Measurements from ENCODE around the gene ZNF692.

ZNF692 gene

DNA sequence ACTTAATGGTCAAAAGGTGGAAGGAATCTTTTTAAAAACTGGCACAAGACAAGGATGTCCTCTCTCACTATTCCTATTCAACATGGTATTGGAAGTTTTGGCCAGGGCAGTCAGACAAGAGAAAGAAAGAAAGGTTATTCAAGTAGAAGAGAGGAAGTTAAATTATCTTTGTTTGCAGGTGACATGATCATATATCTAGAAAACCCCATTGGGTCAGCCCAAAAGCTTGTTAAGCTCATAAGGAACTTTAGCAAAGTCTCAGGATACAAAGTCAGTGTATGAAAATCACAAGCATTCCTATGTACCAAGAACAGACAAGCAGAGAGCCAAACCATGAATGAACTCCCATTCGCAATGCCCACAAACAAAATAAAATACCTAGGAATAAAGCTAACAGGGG, 41.8 kb upstream of the ZNF692 start:
- TF ChIP-seq, protein P1, sequence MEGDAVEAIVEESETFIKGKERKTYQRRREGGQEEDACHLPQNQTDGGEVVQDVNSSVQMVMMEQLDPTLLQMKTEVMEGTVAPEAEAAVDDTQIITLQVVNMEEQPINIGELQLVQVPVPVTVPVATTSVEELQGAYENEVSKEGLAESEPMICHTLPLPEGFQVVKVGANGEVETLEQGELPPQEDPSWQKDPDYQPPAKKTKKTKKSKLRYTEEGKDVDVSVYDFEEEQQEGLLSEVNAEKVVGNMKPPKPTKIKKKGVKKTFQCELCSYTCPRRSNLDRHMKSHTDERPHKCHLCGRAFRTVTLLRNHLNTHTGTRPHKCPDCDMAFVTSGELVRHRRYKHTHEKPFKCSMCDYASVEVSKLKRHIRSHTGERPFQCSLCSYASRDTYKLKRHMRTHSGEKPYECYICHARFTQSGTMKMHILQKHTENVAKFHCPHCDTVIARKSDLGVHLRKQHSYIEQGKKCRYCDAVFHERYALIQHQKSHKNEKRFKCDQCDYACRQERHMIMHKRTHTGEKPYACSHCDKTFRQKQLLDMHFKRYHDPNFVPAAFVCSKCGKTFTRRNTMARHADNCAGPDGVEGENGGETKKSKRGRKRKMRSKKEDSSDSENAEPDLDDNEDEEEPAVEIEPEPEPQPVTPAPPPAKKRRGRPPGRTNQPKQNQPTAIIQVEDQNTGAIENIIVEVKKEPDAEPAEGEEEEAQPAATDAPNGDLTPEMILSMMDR (IDR thresholded peaks at IDR 0.05) = no peak

DNA sequence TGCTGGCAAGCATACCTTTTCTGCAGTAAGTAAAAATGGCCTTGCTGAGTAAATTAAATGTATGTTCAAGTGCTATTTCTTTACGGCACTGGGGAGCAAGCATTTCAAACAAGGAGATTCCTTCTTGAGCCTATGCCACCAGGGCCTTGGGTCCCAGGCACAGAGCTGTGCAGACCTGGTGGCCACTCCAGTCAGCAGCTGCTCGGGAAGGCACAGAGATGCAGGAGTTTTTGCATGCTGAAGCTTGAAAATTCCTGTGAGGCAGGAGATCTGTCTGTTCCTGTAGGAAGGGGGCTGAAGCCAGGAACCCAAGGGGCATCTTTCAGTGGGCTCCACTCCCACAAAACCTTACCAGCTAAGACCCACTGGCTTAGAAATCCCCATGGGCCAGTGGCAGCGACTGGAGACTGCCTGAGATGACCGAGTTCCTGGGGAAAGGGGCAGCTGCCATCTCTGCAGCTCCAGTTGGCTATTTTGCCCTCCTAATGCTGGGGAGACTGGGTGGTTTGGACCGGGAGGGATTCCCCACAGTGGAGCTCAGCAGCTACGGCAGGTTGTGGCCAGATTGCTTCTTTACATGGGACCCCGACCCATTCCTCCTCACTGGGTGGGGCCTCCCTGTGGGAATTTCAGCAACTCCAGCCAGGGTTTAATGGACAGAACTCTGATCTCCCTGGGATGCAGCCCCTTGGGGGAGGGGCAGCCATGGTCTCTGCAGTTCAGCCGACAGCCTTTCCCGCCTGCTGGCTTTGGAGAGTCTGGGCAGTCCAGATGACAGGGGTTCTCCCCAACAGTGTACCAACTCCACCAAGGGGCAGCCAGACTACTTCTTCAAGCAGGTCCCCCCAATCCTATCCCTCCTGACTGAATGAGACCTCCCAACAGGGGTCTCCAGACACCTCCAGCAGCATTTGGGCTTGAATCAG, 38.8 kb upstream of the ZNF692 start:
- TF ChIP-seq, protein P1 (IDR thresholded peaks at IDR 0.05) = no peak

DNA sequence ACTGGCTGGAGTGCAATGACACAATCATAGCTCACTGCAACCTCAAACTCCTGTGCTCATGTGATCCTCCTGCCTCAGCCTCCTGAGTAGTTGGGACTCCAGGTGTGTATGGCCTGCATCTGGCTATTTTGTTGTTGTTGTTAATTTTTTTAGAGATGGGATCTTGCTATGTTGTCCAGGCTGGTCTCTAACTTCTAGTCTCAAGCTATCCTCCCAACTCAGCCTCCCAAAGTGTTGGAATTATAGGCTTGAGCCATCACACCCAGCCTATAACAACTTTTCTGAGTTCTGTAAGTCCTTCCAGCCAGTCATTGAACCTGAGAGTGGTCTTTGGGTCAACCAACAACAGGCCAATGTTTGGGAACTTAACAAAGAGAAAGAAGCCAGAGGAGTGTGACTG, 36.0 kb upstream of the ZNF692 start:
- TF ChIP-seq, protein P1 (IDR thresholded peaks at IDR 0.05) = no peak

DNA sequence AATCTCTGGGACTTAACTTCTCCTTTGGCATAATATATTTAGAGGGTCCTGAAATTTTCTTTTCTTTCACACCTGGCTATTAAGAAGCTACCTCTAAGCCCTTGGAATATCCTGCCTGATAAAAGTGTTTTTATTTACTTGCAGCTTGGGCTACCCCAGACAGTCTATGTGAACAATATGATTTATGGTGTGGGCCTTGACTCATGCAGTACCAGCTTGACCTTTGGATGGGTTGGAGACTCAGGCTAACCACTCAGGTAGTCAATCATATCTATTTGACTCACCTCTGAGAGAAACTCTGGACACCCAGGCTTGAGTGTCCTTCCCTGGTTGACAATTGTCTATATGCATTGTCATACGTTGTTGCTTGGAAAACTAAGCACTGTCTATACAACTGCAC, 33.7 kb upstream of the ZNF692 start:
- TF ChIP-seq, protein P1 (IDR thresholded peaks at IDR 0.05) = no peak

DNA sequence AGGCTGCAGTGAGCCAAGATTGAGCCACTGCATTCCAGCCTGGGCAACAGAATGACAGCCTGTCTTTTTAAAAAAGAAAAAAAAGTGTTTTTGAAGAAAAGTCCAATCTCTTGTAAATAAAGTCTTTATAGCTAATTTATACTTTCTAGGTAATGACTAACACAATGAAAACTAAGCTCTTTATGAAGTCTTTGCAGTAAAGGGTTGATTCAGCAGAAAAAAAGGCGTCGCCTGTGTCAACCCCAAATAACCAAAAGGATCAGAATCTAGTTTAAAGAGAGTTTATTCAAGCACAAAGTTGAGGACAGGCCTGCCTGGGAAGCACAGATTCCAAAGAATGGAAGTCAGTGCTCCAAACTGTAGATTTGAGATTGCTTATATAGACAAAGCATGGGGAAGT, 32.9 kb upstream of the ZNF692 start:
- TF ChIP-seq, protein P1 (IDR thresholded peaks at IDR 0.05) = no peak

DNA sequence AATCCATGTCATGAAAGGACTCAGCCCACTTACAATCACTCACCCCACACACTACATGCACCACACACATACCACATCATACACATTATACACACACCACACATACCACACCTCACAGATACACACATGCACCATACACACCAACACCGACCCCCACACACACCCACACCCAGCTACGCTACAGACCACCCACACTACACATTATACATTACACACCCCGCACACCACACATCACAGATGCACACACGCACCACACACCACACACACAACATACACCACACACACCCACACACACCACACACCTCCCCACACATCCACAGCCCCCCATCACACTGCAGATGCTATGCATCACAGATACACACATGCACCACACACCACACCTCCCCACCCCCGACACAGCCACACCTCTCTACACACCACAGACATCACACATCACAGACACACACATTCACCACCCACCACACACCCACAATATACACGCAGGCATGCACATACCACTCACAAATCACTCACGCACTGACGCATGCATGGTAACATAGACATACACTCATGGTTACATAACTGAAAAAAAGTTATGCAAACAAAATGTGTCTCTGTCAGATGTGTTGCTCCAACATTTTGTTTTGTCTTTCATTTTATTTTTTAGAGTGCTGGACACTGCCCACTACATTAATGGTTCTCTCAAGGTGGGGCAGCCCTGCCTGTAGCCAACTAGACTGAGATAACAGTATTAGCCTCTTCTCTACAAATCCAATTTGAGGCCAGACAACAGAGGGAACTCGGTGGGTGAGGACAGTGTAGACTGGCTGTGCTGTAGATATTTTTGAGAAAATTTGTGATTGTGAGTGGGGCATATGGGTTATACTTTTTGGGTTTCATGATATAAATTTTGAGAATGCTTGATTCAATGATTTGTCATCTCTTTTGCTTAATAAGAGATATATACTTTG, 31.9 kb upstream of the ZNF692 start:
- TF ChIP-seq, protein P1 (IDR thresholded peaks at IDR 0.05) = no peak

DNA sequence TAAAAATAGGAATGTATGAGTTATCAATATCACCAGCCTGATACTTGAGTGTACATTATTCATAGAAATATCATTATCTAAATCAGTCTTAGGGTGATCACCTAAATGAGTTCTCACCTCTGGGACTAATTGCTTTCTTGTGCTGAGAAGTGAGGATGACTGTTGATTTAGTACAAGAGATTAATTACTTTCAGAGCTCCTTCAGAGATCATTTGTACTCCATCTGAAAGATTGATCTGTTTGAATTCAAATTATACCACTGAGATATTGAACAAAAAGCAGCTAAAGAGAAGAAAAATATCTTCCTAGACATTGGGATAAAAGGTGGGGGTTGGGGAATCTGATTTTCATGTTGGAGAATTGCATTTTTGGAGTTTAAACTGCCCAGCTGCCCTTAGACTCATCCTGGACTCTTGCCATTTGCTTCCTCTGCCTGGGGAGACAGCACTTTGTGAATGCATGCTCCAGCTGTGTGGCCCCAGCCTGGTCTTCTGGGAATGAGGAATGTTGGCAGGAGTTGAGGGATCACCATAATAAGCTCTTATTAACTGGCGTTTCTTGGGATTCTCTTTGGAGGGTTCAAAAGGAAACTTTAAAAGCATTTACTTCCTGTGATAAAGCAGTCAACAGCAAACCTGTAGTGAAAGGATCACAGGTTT, 27.5 kb upstream of the ZNF692 start:
- TF ChIP-seq, protein P1 (IDR thresholded peaks at IDR 0.05) = no peak
